HepG2 (cell line): Measurements from ENCODE around the gene TBC1D20. TPM values are rescaled to one million over a fixed set of nuclear protein-coding genes. Genes with fewer than 3 reads are reported as not detected.
A peak's percentile ranks its signal among the peaks of the same experiment; 100 is the strongest.

Experiments used
- AGO2 ChIP-seq: fragments of 200-400 bp; formaldehyde crosslinking; optimal IDR thresholded peaks from 2 replicates; pipeline ENCODE3; 2017; ENCODE audit warnings: mild to moderate bottlenecking, low read depth, low read length, moderate library complexity
- FOXA3 ChIP-seq: IDR thresholded peaks from 2 replicates; pipeline ENCODE4 v1.6.1; 2016; ENCODE audit warnings: missing genetic modification reagents, missing compliant biosample characterization
- HDAC2 ChIP-seq: sonication (generic); formaldehyde crosslinking; IDR thresholded peaks from 2 replicates; pipeline ENCODE4 v1.4.0; 2020; ENCODE audit warnings: missing genetic modification reagents
- HNF4A ChIP-seq: sonication (generic); formaldehyde crosslinking; IDR thresholded peaks from 2 replicates; pipeline ENCODE4 v1.4.0; 2020; ENCODE audit warnings: missing genetic modification reagents
- HNF4G ChIP-seq, 2 experiments: sonication (generic) in 1 of 2; formaldehyde crosslinking in 1 of 2; IDR thresholded peaks; 2 replicates each; pipeline versions ENCODE4 v1.4.0 to v1.6.1; 2011 to 2020; ENCODE audit warnings: borderline replicate concordance in 2 of 2, low read depth in 2 of 2, mild to moderate bottlenecking in 2 of 2, low read length in 1 of 2, missing genetic modification reagents in 1 of 2, moderate library complexity in 1 of 2
- KDM5B ChIP-seq: sonication (generic); formaldehyde crosslinking; IDR thresholded peaks from 2 replicates; pipeline ENCODE4 v1.4.0; 2020; ENCODE audit warnings: missing genetic modification reagents, mild to moderate bottlenecking, borderline replicate concordance
- NRL ChIP-seq: sonication (generic); formaldehyde crosslinking; IDR thresholded peaks from 2 replicates; pipeline ENCODE4 v1.5.0; 2020; ENCODE audit warnings: missing genetic modification reagents, mild to moderate bottlenecking, moderate library complexity, borderline replicate concordance
- PHF21A ChIP-seq: sonication (generic); formaldehyde crosslinking; IDR thresholded peaks from 2 replicates; pipeline ENCODE4 v1.5.0; 2020; ENCODE audit warnings: mild to moderate bottlenecking, missing genetic modification reagents
- POGZ ChIP-seq: sonication (generic); formaldehyde crosslinking; IDR thresholded peaks from 2 replicates; pipeline ENCODE4 v1.4.0; 2020; ENCODE audit warnings: mild to moderate bottlenecking, missing genetic modification reagents
- RARA ChIP-seq: IDR thresholded peaks from 2 replicates; pipeline ENCODE4 v1.6.1; 2016; ENCODE audit warnings: missing genetic modification reagents, missing compliant biosample characterization
- RXRB ChIP-seq: IDR thresholded peaks from 2 replicates; pipeline ENCODE4 v1.6.1; 2016; ENCODE audit warnings: borderline replicate concordance, missing genetic modification reagents, missing compliant biosample characterization
- SMAD3 ChIP-seq: sonication (generic); formaldehyde crosslinking; IDR thresholded peaks from 2 replicates; pipeline ENCODE4 v1.4.0; 2020; ENCODE audit warnings: missing genetic modification reagents
- SMC3 ChIP-seq: IDR thresholded peaks from 2 replicates; pipeline ENCODE4 v1.6.1; 2011; ENCODE audit warnings: low read length, improper control_type of control experiment
- SP5 ChIP-seq: IDR thresholded peaks from 2 replicates; pipeline ENCODE4 v1.6.1; 2016; ENCODE audit warnings: low read depth, borderline replicate concordance
- SRY ChIP-seq: sonication (generic); formaldehyde crosslinking; IDR thresholded peaks from 2 replicates; pipeline ENCODE4 v1.8.0; 2022; ENCODE audit warnings: mild to moderate bottlenecking, missing genetic modification reagents
- TBL1XR1 ChIP-seq: fragments of 150-350 bp; IDR thresholded peaks from 2 replicates; pipeline ENCODE4 v1.6.1; 2014; ENCODE audit warnings: borderline replicate concordance, low read length; ENCODE audit not compliant: partially characterized antibody
- ZBTB3 ChIP-seq: sonication (generic); formaldehyde crosslinking; IDR thresholded peaks from 2 replicates; pipeline ENCODE4 v1.4.0; 2020; ENCODE audit warnings: low read depth, mild to moderate bottlenecking, moderate library complexity, missing genetic modification reagents, borderline replicate concordance
- ZNF12 ChIP-seq: sonication (generic); formaldehyde crosslinking; IDR thresholded peaks from 2 replicates; pipeline ENCODE4 v1.5.0; 2020; ENCODE audit warnings: missing genetic modification reagents
- ZNF205 ChIP-seq: IDR thresholded peaks from 2 replicates; pipeline ENCODE4 v1.6.1; 2018; ENCODE audit warnings: missing biosample characterization, missing genetic modification reagents
- ZNF331 ChIP-seq: sonication (generic); formaldehyde crosslinking; IDR thresholded peaks from 2 replicates; pipeline ENCODE4 v1.4.0; 2020; ENCODE audit warnings: missing genetic modification reagents
- ZNF446 ChIP-seq: sonication (generic); formaldehyde crosslinking; IDR thresholded peaks from 2 replicates; pipeline ENCODE4 v1.5.0; 2020; ENCODE audit warnings: mild to moderate bottlenecking, missing genetic modification reagents
- ZNF577 ChIP-seq: sonication (generic); formaldehyde crosslinking; IDR thresholded peaks from 2 replicates; pipeline ENCODE4 v1.4.0; 2020; ENCODE audit warnings: mild to moderate bottlenecking, low read depth, missing genetic modification reagents, borderline replicate concordance
- ZNF629 ChIP-seq: sonication (generic); formaldehyde crosslinking; conservative IDR thresholded peaks from 2 replicates; pipeline ENCODE4 v1.5.0; 2020; ENCODE audit warnings: missing genetic modification reagents
- ZNF782 ChIP-seq: sonication (generic); formaldehyde crosslinking; IDR thresholded peaks from 2 replicates; pipeline ENCODE4 v1.4.0; 2020; ENCODE audit warnings: missing genetic modification reagents, mild to moderate bottlenecking, borderline replicate concordance
- polyA plus RNA-seq, 8 experiments: library from polyadenylated mRNA; depleted of rRNA in 3 of 8; stranded (reverse) in 7 of 8; unstranded in 1 of 8; fragments of >200 nt; fragmentation: Illumina TruSeq in 4 of 8; extraction: Trizol in 4 of 8; gene quantifications; 2 replicates each; pipeline versions ENCODE4 v1.2.1 to v1.2.3, GENCODE V29; 2011 to 2016; ENCODE audit warnings: low read depth in 4 of 8, missing spikeins in 1 of 8, mixed read lengths in 1 of 8; ENCODE audit not compliant: insufficient read depth in 1 of 8
- total RNA-seq, 5 experiments: library from RNA; depleted of rRNA; stranded (reverse); fragments of >200 nt; fragmentation: Illumina TruSeq; extraction: Trizol; gene quantifications; 2 replicates each; pipeline ENCODE4 v1.2.3, GENCODE V29; 2016; ENCODE audit warnings: low read depth in 1 of 5
- TF ChIP-seq, protein P1 (sequence below), 2 experiments: sonication (generic) in 1 of 2; formaldehyde crosslinking in 1 of 2; IDR thresholded peaks; 2 replicates each; pipeline versions ENCODE4 v1.4.0 to v1.6.1; 2018 to 2020; ENCODE audit warnings: missing genetic modification reagents in 2 of 2, borderline replicate concordance in 1 of 2, low read depth in 1 of 2, mild to moderate bottlenecking in 1 of 2, missing biosample characterization in 1 of 2
- TF ChIP-seq, protein P2 (sequence below): sonication (generic); formaldehyde crosslinking; IDR thresholded peaks from 2 replicates; pipeline ENCODE4 v1.5.0; 2020; ENCODE audit warnings: missing genetic modification reagents

Gene TBC1D20
- total and polyA plus RNA-seq, 2 of the 13 experiments (the other 11 are each of a cell fraction or from before 2014, with no cell fraction given): 36.6 to 47.1 TPM

GRCh38 chr20:431012-431904 is 31.1 kb downstream of the TBC1D20 start (continued):
- TF ChIP-seq, protein P1, sequence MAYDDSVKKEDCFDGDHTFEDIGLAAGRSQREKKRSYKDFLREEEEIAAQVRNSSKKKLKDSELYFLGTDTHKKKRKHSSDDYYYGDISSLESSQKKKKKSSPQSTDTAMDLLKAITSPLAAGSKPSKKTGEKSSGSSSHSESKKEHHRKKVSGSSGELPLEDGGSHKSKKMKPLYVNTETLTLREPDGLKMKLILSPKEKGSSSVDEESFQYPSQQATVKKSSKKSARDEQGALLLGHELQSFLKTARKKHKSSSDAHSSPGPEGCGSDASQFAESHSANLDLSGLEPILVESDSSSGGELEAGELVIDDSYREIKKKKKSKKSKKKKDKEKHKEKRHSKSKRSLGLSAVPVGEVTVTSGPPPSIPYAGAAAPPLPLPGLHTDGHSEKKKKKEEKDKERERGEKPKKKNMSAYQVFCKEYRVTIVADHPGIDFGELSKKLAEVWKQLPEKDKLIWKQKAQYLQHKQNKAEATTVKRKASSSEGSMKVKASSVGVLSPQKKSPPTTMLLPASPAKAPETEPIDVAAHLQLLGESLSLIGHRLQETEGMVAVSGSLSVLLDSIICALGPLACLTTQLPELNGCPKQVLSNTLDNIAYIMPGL (CRISPR knock-in tag; IDR thresholded peaks at IDR 0.05; ENCODE audit: borderline replicate concordance in 1 of 2, low read depth in 1 of 2): peak; percentile 93 to 99
- TF ChIP-seq SP5 (peak; percentile 66; the same call in 1 of the 2 replicates), POGZ (CRISPR knock-in tag) (peak; percentile 41; the same call in 1 of the 2 replicates), RXRB (peak; percentile 78; the same call in 1 of the 2 replicates), ZNF205 (peak; percentile 84), KDM5B (peak; percentile 90), ZNF12 (CRISPR knock-in tag) (peak; percentile 21; the same call in 1 of the 2 replicates), AGO2 (peak; percentile 93), NRL (peak; percentile 82; the same call in 1 of the 2 replicates), HDAC2 (peak; percentile 90), ZBTB3 (CRISPR knock-in tag) (no peak), ZNF782 (peak; percentile 61; the same call in 1 of the 2 replicates), TBL1XR1 (peak; percentile 51), FOXA3 (CRISPR knock-in tag) (peak; percentile 67; the same call in 1 of the 2 replicates), ZNF331 (CRISPR knock-in tag) (peak; percentile 88), HNF4A (CRISPR knock-in tag) (peak; percentile 2; the same call in 1 of the 2 replicates), ZNF577 (CRISPR knock-in tag) (no peak), ZNF629 (0 out of 2 replicates have a peak, but pooled peaks have one; percentile 21), ZNF446 (CRISPR knock-in tag) (no peak), SMC3 (peak; percentile 100), SRY (peak; percentile 83; the same call in 1 of the 2 replicates), PHF21A (CRISPR knock-in tag) (peak; percentile 37; the same call in 1 of the 2 replicates), SMAD3 (CRISPR knock-in tag) (peak; percentile 96), HNF4G (IDR thresholded peaks at IDR 0.05; ENCODE audit: borderline replicate concordance, low read depth, low read length) (no peak), HNF4G (CRISPR knock-in tag; IDR thresholded peaks at IDR 0.05; ENCODE audit: borderline replicate concordance, low read depth) (0 out of 2 replicates have a peak, but pooled peaks have one; percentile 36), RARA (CRISPR knock-in tag) (peak; percentile 61)
- TF ChIP-seq, protein P2, sequence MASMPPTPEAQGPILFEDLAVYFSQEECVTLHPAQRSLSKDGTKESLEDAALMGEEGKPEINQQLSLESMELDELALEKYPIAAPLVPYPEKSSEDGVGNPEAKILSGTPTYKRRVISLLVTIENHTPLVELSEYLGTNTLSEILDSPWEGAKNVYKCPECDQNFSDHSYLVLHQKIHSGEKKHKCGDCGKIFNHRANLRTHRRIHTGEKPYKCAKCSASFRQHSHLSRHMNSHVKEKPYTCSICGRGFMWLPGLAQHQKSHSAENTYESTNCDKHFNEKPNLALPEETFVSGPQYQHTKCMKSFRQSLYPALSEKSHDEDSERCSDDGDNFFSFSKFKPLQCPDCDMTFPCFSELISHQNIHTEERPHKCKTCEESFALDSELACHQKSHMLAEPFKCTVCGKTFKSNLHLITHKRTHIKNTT: no peak
